B cell (primary cell): ENCODE measurements around the gene PFKP. TPM values are rescaled to one million over a fixed set of nuclear protein-coding genes. Genes with fewer than 3 reads are reported as not detected.

Source experiments
- ATAC-seq: fragments of 200-7000 bp; cut with Tn5 transposase; one replicate; pipeline ENCODE4 v1.10.0; 2021; ENCODE audit warnings: low read depth, mild to moderate bottlenecking, moderate number of reproducible peaks, moderate library complexity
- CTCF ChIA-PET: fragments of 350-600 bp; sonication (Branson Sonifier 250); formaldehyde crosslinking; loops from one replicate; lab custom pipeline; 2021; ENCODE audit warnings: antibody characterized with exemption, inconsistent platforms; lab: Charles Lee
- POLR2A ChIA-PET: fragments of 350-600 bp; sonication (Branson Sonifier 250); formaldehyde crosslinking; loops from one replicate; lab custom pipeline; 2021; ENCODE audit warnings: antibody characterized with exemption; lab: Charles Lee
- DNase-seq: peaks from one replicate; pipeline ENCODE4 v3.0.0; 2013
- H2AFZ ChIP-seq: 2 replicates; pipeline ENCODE4 v1.6.1; 2012; ENCODE audit warnings: mild to moderate bottlenecking, low read depth, low read length; ENCODE audit not compliant: insufficient read depth, poor library complexity, severe bottlenecking
- H3K27ac ChIP-seq, 2 donors: 1 replicate in 1 of 2; 2 replicates in 1 of 2; pipeline ENCODE4 v1.5.1; 2012 to 2013; ENCODE audit warnings: low read length in 2 of 2, mild to moderate bottlenecking in 2 of 2, moderate library complexity in 1 of 2
- H3K27me3 ChIP-seq, 4 experiments: fragments of 200-600 bp in 1 of 4; sonication (generic) in 1 of 4; replicated peaks in 1 of 4; 1 replicate in 2 of 4; 2 replicates in 2 of 4; pipeline versions ENCODE4 v1.6.1 to v1.7.0; 2013 to 2016; ENCODE audit warnings: low read length in 3 of 4, mild to moderate bottlenecking in 2 of 4, mixed read lengths in 1 of 4, moderate library complexity in 1 of 4; ENCODE audit not compliant: insufficient read depth in 4 of 4, control insufficient read depth in 3 of 4; ENCODE audit errors: control extremely low read depth in 1 of 4
- H3K36me3 ChIP-seq, 2 experiments: replicated peaks in 1 of 2; 1 replicate in 1 of 2; 2 replicates in 1 of 2; pipeline versions ENCODE4 v1.6.1 to v1.7.1; 2013; ENCODE audit warnings: low read length in 1 of 2; ENCODE audit not compliant: insufficient read depth in 2 of 2, control insufficient read depth in 1 of 2; ENCODE audit errors: control extremely low read depth in 1 of 2, extremely low read depth in 1 of 2
- H3K4me1 ChIP-seq, 2 donors: fragments of 200-600 bp in 1 of 2; sonication (generic) in 1 of 2; 1 replicate in 1 of 2; 2 replicates in 1 of 2; pipeline versions ENCODE4 v1.5.1 to v1.6.1; 2013 to 2017; ENCODE audit warnings: low read length in 2 of 2; ENCODE audit not compliant: control insufficient read depth in 2 of 2, insufficient read depth in 2 of 2
- H3K4me2 ChIP-seq: replicated peaks from 2 replicates; pipeline ENCODE3; 2012; ENCODE audit warnings: mild to moderate bottlenecking, low read depth, low read length; ENCODE audit not compliant: poor library complexity, severe bottlenecking
- H3K4me3 ChIP-seq, 5 experiments: fragments of 200-600 bp in 1 of 5; sonication (generic) in 1 of 5; 1 replicate in 3 of 5; 2 replicates in 2 of 5; pipeline versions ENCODE4 v1.5.1 to v1.7.0; 2011 to 2016; ENCODE audit warnings: low read length in 4 of 5, mild to moderate bottlenecking in 4 of 5, low read depth in 2 of 5, control low read depth in 1 of 5, moderate library complexity in 1 of 5; ENCODE audit not compliant: insufficient read depth in 1 of 5; ENCODE audit errors: control extremely low read depth in 1 of 5, extremely low read depth in 1 of 5
- H3K79me2 ChIP-seq: fragments of 200-600 bp; sonication (generic); one replicate; pipeline ENCODE4 v1.6.0; 2016; ENCODE audit warnings: low read length; ENCODE audit not compliant: control insufficient read depth, insufficient read depth
- H3K9ac ChIP-seq: fragments of 200-600 bp; sonication (generic); 2 replicates; pipeline ENCODE4 v1.6.1; 2017; ENCODE audit warnings: mild to moderate bottlenecking, low read length, moderate library complexity
- H3K9me3 ChIP-seq, 3 donors: one replicate each; pipeline versions ENCODE4 v1.6.1 to v1.7.1; 2013; ENCODE audit warnings: low read length in 2 of 3; ENCODE audit not compliant: control insufficient read depth in 2 of 3, insufficient read depth in 1 of 3; ENCODE audit errors: control extremely low read depth in 1 of 3
- H4K20me1 ChIP-seq: 2 replicates; pipeline ENCODE4 v1.6.0; 2012; ENCODE audit warnings: mild to moderate bottlenecking, low read length; ENCODE audit not compliant: insufficient read depth, control insufficient read depth, poor library complexity, severe bottlenecking
- H3K27ac Mint-ChIP-seq: one replicate; pipeline ENCODE4 v1.8.0; 2021; ENCODE audit warnings: mixed read lengths
- H3K27me3 Mint-ChIP-seq: one replicate; pipeline ENCODE4 v1.8.0; 2021; ENCODE audit warnings: mixed read lengths
- H3K4me1 Mint-ChIP-seq: one replicate; pipeline ENCODE4 v1.8.0; 2021; ENCODE audit warnings: mixed read lengths
- H3K4me3 Mint-ChIP-seq: one replicate; pipeline ENCODE4 v1.8.0; 2021; ENCODE audit warnings: mixed read lengths
- H3K9me3 Mint-ChIP-seq: one replicate; pipeline ENCODE4 v1.8.0; 2022; ENCODE audit warnings: mixed read lengths; ENCODE audit not compliant: insufficient read depth
- CTCF ChIP-seq: fragments of 200-600 bp; IDR thresholded peaks from one replicate; pipeline ENCODE4 v1.8.0; 2022; ENCODE audit warnings: antibody characterized with exemption, mild to moderate bottlenecking
- EZH2 ChIP-seq: IDR thresholded peaks from 2 replicates; pipeline ENCODE4 v1.6.1; 2012; ENCODE audit warnings: borderline replicate concordance, low read depth, mild to moderate bottlenecking, moderate library complexity, low read length; ENCODE audit not compliant: insufficient read depth, poor library complexity, severe bottlenecking
- WGBS: methylation state at CpG from one replicate; pipeline ENCODE4 v1.1.5; 2013; ENCODE audit warnings: missing lambda C conversion rate; ENCODE audit not compliant: insufficient coverage; 5-methylcytosine and 5-hydroxymethylcytosine counted together
- intact Hi-C: fragments of 100-400 bp; cut with micrococcal nuclease; formaldehyde crosslinking; loops from one replicate; pipeline ENCODE4 v1.10.0; 2022
- polyA plus RNA-seq: library from polyadenylated mRNA; depleted of rRNA; stranded (reverse); fragments of >200 nt; gene quantifications from 2 replicates; pipeline ENCODE4 v1.2.3, GENCODE V29; 2012
- total RNA-seq, 2 donors: library from RNA; stranded (reverse); fragments of 120-200 nt in 1 of 2; gene quantifications; 1 replicate in 1 of 2; 2 replicates in 1 of 2; pipeline versions ENCODE4 v1.2.3 to v1.2.4, GENCODE V29; 2013 to 2022

The PFKP gene
- total and polyA plus RNA-seq, 2 donors (not counting 1 experiment from before 2014, with no cell fraction given): 41.4 to 54.3 TPM

GRCh38 chr10:3145366-3145765 lies 78.0 kb downstream of the PFKP start:
- CTCF ChIA-PET: no interaction called here
- TF ChIP-seq EZH2: no peak
- TF ChIP-seq CTCF: no peak
- no peaks in the 10 kb centered on the region for H3K9me3 Mint-ChIP-seq
- POLR2A ChIA-PET: no interaction called here
- no peaks in the 10 kb centered on the region for H3K27me3 Mint-ChIP-seq
- no peak overlapping the region for H3K9ac ChIP-seq
- H4K20me1 ChIP-seq: no peaks in the 10 kb centered on the region
- H3K4me3 Mint-ChIP-seq: no peak overlapping the region
- DNase-seq: no peak
- 97% methylated on average over 15 of the region's 18 CpGs for WGBS
- H3K4me1 Mint-ChIP-seq: no peaks in the 10 kb centered on the region
- H3K4me3 ChIP-seq: no peak overlapping the region
- no peak for ATAC-seq
- no peak overlapping the region for H3K27ac Mint-ChIP-seq
- H3K27me3 ChIP-seq: no peaks in the 10 kb centered on the region
- intact Hi-C loops: no loop called here
- H3K4me2 ChIP-seq: no peak overlapping the region
- no peaks in the 10 kb centered on the region for H3K4me1 ChIP-seq
- no peaks in the 10 kb centered on the region for H3K9me3 ChIP-seq
- no peak overlapping the region for H2AFZ ChIP-seq
- H3K79me2 ChIP-seq: no peaks in the 10 kb centered on the region
- H3K36me3 ChIP-seq: peaks cover under 1 to 83% of the 10 kb centered on the region in 2 experiments
- no peak overlapping the region for H3K27ac ChIP-seq

- H3K4me1 Mint-ChIP-seq: no peaks in the 10 kb centered on the region
- no peak overlapping the region for H3K27ac Mint-ChIP-seq
- no peaks in the 10 kb centered on the region for H3K27me3 Mint-ChIP-seq
- Histone ChIP-seq H3K36me3 (peaks cover 0 to 85% of the 10 kb centered on the region in 2 experiments), H3K79me2 (no peaks in the 10 kb centered on the region), H3K4me1 (no peaks in the 10 kb centered on the region), H4K20me1 (no peaks in the 10 kb centered on the region), H3K4me3 (no peak overlapping the region), H3K9me3 (no peaks in the 10 kb centered on the region), H3K27ac (no peak overlapping the region), H3K4me2 (no peak overlapping the region), H3K27me3 (no peaks in the 10 kb centered on the region), H2AFZ (no peak overlapping the region), H3K9ac (no peak overlapping the region)
- TF ChIP-seq EZH2 (no peak), CTCF (no peak)
- CTCF ChIA-PET: no interaction called here
- 98% methylated on average over 7 of the region's 8 CpGs for WGBS
- ATAC-seq (no peak), DNase-seq (no peak)
- intact Hi-C loops: no loop called here
- H3K9me3 Mint-ChIP-seq: no peaks in the 10 kb centered on the region
- no peak overlapping the region for H3K4me3 Mint-ChIP-seq
- POLR2A ChIA-PET: no interaction called here
Observed at GRCh38 chr10:3146289-3146688, 78.9 kb downstream of the PFKP start.
